ENCODE data around the gene SEMA3F. TPM values are rescaled to one million over a fixed set of nuclear protein-coding genes. Genes with fewer than 3 reads are reported as not detected.

Gene SEMA3F
- total and polyA plus RNA-seq, 2 experiments from 2014 or later, result 21.8 to 27.6 TPM

- Histone ChIP-seq H3K36me3 (no peaks in the 10 kb centered on the region), H3K9me3 (ENCODE audit: low read depth) (no peaks in the 10 kb centered on the region), H3K4me3 (no peak overlapping the region), H3K27me3 (no peaks in the 10 kb centered on the region), H3K27ac (no peak overlapping the region), H3K4me1 (ENCODE audit: low read depth) (peaks cover 2% of the 10 kb centered on the region)
- no peak for DNase-seq (ENCODE audit: low read depth in 1 of 2, low spot score in 1 of 2)
- TF ChIP-seq CTCF (IDR thresholded peaks at IDR 0.05; ENCODE audit: low read depth, low read length), result no peak
These were observed 32.6 kb downstream of the SEMA3F start for GRCh38 chr3:50187750-50188149.

GRCh38 chr3:50189274-50189673 is 34.1 kb downstream of the SEMA3F start:
- Histone ChIP-seq H3K36me3 (no peaks in the 10 kb centered on the region), H3K9me3 (ENCODE audit: low read depth) (no peaks in the 10 kb centered on the region)

GRCh38 chr3:50189989-50190388 is 34.9 kb downstream of the SEMA3F start:
- TF ChIP-seq CTCF (IDR thresholded peaks at IDR 0.05; ENCODE audit: low read depth, low read length), result no peak
- no peaks in the 10 kb centered on the region for H3K9me3 ChIP-seq (ENCODE audit: low read depth)
- no peaks in the 10 kb centered on the region for H3K36me3 ChIP-seq
- no peaks in the 10 kb centered on the region for H3K4me1 ChIP-seq (ENCODE audit: low read depth)
- no peaks in the 10 kb centered on the region for H3K27me3 ChIP-seq
- no peak for DNase-seq (ENCODE audit: low read depth in 1 of 2, low spot score in 1 of 2)
- no peak overlapping the region for H3K27ac ChIP-seq
- no peak overlapping the region for H3K4me3 ChIP-seq

More at GRCh38 chr3:50189274-50189673, 34.1 kb downstream of the SEMA3F start:
- TF ChIP-seq CTCF (IDR thresholded peaks at IDR 0.05; ENCODE audit: low read depth, low read length), result peak; percentile 93
- Histone ChIP-seq H3K27me3 (no peaks in the 10 kb centered on the region), H3K4me1 (ENCODE audit: low read depth) (no peaks in the 10 kb centered on the region), H3K4me3 (no peak overlapping the region), H3K27ac (peak overlapping the region; percentile 34)
- peak; percentile 89 to 91 for DNase-seq (ENCODE audit: low read depth in 1 of 2, low spot score in 1 of 2)

- Histone ChIP-seq H3K4me1 (ENCODE audit: low read depth) (no peaks in the 10 kb centered on the region), H3K4me3 (no peak within 1 kb of the TSS), H3K9me3 (ENCODE audit: low read depth) (no peaks in the 10 kb centered on the region), H3K27ac (no peak within 1 kb of the TSS), H3K36me3 (no peaks in the 10 kb centered on the region), H3K27me3 (no peaks in the 10 kb centered on the region)
- no peak for DNase-seq (ENCODE audit: low read depth in 1 of 2, low spot score in 1 of 2)
- TF ChIP-seq CTCF (IDR thresholded peaks at IDR 0.05; ENCODE audit: low read depth, low read length), result no peak
These were observed 36.0 kb downstream of the SEMA3F start, which contains the start of gene GNAT1 for GRCh38 chr3:50190936-50191660. GNAT1 (plus strand) TSS chr3:50191610; CDS start chr3:50191726, 116 bp downstream.

GRCh38 chr3:50192124-50192523 is 37.0 kb downstream of the SEMA3F start:
- Histone ChIP-seq H3K4me3 (no peak overlapping the region), H3K9me3 (ENCODE audit: low read depth) (no peaks in the 10 kb centered on the region), H3K36me3 (no peaks in the 10 kb centered on the region), H3K27me3 (no peaks in the 10 kb centered on the region), H3K4me1 (ENCODE audit: low read depth) (no peaks in the 10 kb centered on the region), H3K27ac (no peak overlapping the region)
- no peak for TF ChIP-seq CTCF (IDR thresholded peaks at IDR 0.05; ENCODE audit: low read depth, low read length)
- no peak for DNase-seq (ENCODE audit: low read depth in 1 of 2, low spot score in 1 of 2)
